ENCODE results near the gene CELSR1.

DNA sequence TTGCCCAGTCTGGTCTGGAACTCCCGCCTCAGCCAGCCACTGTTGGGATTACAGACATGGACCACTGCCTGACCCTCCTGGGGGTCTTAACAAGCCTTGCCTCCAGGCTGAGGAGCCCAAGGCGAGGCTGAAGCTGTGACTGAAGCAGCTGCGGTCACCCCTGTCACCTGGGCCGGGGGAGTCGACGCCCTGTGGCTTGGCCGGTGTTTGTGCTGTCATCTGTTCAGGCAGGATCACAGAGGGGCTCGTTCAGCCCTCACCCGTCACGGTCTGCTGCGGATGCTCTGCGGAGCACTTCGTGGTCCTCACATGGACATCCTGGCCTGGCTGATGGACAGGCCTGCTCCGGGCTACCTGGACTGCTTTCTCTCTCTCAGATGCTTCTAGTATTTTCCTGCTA, 178.1 kb downstream of the CELSR1 start:
- TF ChIP-seq, protein P1, sequence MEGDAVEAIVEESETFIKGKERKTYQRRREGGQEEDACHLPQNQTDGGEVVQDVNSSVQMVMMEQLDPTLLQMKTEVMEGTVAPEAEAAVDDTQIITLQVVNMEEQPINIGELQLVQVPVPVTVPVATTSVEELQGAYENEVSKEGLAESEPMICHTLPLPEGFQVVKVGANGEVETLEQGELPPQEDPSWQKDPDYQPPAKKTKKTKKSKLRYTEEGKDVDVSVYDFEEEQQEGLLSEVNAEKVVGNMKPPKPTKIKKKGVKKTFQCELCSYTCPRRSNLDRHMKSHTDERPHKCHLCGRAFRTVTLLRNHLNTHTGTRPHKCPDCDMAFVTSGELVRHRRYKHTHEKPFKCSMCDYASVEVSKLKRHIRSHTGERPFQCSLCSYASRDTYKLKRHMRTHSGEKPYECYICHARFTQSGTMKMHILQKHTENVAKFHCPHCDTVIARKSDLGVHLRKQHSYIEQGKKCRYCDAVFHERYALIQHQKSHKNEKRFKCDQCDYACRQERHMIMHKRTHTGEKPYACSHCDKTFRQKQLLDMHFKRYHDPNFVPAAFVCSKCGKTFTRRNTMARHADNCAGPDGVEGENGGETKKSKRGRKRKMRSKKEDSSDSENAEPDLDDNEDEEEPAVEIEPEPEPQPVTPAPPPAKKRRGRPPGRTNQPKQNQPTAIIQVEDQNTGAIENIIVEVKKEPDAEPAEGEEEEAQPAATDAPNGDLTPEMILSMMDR (IDR thresholded peaks at IDR 0.05) = no peak
- no peak for TF ChIP-seq EP300 (IDR thresholded peaks at IDR 0.05)

Data from ovary (tissue), 3 donors.